GM19372 (cell line): ENCODE data around the gene C1QA.

Experiments
- ATAC-seq: cut with Tn5 transposase; IDR thresholded peaks from one replicate; pipeline ENCODE4 v1.9.1; 2021; ENCODE audit warnings: mild to moderate bottlenecking, low read depth, moderate library complexity; ENCODE audit not compliant: unreplicated experiment

The C1QA gene

GRCh38 chr1:22638476-22639234 is 2.2 kb downstream of the C1QA start:
- ATAC-seq: no peak

GRCh38 chr1:22639286-22639685 is 2.9 kb downstream of the C1QA start:
- no peak for ATAC-seq

DNA sequence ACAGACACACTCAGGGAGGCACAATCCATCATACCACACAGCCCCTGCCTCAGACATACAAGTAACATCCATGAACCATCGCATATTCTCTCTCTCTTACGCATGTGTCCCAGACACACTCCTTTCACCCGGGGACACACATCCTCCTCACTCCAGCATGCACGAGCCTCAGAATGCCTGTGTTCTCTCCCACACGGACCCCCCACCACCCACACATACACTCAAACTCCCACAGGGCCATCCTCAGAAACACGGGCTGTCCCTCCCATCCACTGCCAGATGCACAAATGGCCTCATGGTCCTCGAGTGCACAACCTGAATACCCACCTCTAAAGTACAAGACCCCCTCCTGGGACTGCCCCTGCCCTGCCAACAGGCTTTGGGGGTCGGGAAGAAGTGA is 4.8 kb downstream of the C1QA start:
- ATAC-seq: no peak

DNA sequence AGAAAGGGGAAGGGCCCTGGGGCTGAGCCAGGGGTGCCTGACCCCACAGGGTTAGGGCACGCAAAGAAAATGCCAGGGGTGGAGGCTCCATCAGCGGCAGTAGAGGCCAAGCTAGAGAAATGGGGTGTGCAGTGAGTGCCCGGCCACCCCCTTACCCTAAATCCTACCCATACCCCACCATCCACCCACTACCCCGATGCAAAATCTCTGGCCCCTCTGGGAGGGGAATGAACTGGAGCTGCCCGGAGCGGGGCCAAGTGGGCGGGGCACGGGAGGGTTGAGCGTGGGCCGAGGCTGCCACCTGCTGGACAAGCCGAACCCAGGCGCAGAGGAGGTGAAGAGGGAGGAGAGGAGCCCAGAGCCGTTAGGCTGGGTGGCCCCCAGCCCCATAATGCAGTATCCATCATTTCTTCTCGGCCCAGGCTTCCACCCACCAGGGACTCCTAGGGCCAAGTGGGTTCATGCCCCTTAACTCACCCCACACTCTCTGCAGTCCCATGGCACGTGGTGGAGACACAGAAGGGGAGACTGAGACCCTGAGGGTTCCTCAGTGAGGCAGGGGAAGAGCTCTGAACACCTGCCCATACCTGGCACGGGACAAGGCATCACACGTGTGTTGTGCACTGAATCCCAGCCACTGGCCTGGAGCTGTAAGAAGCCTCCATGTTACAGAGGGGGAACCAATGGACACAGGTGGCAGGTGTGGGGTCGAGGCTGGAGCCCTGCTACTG is 5.6 kb downstream of the C1QA start:
- ATAC-seq: no peak

- ATAC-seq: no peak
Observed at GRCh38 chr1:22643381-22643780, 7.0 kb downstream of the C1QA start, which contains the start of gene C1QC. Gene C1QC, plus strand, starts transcription at chr1:22643633. Its CDS starts 391 bp downstream, at chr1:22644024.

GRCh38 chr1:22643928-22644327 is 7.5 kb downstream of the C1QA start:
- ATAC-seq: no peak

GRCh38 chr1:22645931-22646330 is 9.5 kb downstream of the C1QA start:
- no peak for ATAC-seq

DNA sequence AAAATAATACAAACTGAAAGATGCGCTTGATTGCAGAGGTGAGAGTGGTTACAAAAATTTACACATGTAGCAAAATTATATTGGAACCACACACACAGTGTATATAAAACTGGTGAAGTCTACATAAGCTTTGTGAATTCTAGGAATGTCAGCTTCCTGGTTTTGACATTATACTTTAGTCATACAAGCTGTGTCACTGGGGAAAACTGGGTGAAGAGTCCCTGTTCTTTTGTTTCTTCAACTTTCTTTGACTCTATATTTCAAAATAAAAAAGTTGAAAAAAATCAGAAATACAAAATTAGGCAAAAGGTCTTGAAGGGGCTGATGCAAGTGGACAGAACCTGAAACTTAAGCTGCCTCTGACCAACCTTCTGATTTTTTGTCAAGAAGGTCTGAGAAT is 10.0 kb downstream of the C1QA start:
- no peak for ATAC-seq

GRCh38 chr1:22650089-22650693 is 13.8 kb downstream of the C1QA start:
- ATAC-seq: no peak

DNA sequence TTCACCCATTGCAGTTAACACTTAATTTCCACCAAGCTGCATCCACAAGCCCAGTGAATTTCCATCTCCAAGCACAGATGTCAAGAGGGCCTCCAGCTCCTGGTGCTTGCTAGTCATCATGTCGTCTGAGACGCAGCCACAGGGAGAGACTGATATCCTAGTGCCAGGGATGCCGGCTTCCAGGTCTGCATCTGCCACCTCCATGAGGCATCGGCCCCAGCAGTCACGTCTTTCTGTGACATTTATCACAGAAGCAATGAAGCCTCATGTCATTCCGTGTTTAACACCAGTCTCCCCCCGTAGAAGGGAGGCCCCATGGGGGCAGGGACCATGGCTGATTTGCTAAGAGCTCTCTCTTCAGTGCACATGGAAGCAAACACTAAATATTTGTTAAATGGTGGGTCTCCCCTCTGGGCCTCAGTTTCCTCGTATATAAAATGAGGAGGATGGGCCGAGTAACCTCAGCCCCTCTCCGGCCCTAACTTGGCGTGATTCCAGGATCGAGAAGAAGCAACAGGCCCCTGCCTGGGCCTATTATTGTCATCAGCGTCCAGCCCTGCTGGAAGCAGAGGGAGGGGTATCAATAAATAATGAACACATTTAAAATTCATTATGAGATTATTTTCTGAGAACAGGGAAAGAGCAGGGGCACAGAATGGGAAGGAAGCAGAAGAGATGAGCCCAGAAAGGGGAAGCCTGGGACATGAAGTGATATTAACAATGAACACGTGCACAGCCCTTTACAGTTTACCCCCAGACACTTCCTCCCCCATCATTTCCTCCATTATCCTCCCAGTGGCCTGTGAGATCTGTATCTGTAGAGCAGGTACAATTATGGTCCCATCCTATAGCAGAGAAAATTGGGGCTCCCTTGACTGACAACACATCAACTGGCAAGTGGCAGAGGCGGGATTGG is 15.8 kb downstream of the C1QA start:
- no peak for ATAC-seq

DNA sequence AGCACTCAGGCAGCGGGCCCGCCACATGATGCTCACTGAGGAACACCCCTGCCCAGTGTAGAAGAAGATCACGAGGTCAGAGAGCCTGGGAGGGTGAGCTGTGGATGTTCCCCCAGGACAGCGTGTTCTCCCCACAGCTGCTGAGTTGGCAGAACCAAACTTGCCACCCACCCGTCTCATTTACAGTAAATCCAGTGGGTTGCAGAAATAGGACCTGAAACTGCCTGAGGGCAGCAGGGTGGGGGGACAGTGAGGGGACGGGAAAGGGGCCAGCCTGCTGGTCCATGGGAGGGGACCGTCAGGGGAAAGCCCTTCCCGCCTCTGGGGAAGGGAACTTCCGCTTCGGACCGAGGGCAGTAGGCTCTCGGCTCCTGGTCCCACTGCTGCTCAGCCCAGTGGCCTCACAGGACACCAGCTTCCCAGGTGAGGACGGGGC is 16.5 kb downstream of the C1QA start, which contains the start of gene C1QB:
Gene C1QB (plus strand): TSS at position 356 of the 436 bp plus-strand sequence. CDS start 6,227 bp downstream, outside the sequence.
- no peak for ATAC-seq

GRCh38 chr1:22654692-22655091 is 18.3 kb downstream of the C1QA start:
- ATAC-seq: no peak

GRCh38 chr1:22658385-22659163 is 22.1 kb downstream of the C1QA start:
- no peak for ATAC-seq

DNA sequence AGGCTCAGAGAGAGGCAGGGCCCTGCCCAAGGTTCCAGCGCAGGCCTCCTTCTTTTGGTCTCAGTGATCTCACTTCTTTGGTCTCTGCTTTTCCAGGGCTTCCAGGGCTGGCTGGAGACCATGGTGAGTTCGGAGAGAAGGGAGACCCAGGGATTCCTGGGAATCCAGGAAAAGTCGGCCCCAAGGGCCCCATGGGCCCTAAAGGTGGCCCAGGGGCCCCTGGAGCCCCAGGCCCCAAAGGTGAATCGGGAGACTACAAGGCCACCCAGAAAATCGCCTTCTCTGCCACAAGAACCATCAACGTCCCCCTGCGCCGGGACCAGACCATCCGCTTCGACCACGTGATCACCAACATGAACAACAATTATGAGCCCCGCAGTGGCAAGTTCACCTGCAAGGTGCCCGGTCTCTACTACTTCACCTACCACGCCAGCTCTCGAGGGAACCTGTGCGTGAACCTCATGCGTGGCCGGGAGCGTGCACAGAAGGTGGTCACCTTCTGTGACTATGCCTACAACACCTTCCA is 24.4 kb downstream of the C1QA start:
- no peak for ATAC-seq

- ATAC-seq: no peak
Observed at GRCh38 chr1:22661880-22662279, 25.5 kb downstream of the C1QA start.

DNA sequence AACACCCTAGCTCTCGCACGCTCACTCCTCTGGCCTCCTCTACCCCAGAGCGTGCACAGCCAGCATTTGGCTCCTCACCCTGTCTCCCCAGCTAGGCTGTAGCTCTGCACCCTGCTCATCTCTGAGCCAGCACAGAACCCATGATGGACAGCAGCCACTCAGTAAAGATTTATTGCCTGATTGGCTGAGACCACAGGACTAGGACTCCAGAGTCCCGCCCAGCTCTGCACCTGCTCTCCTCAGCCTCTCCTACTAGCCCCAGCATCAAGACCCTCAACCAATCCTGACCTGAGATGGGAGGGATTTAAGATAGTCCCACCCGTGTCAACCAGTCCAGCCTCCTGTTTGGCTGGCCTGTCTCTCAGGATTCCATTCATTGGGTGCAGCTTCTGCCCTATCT is 25.9 kb downstream of the C1QA start:
- no peak for ATAC-seq

- ATAC-seq: no peak
Observed at GRCh38 chr1:22662986-22663408, 26.6 kb downstream of the C1QA start.

DNA sequence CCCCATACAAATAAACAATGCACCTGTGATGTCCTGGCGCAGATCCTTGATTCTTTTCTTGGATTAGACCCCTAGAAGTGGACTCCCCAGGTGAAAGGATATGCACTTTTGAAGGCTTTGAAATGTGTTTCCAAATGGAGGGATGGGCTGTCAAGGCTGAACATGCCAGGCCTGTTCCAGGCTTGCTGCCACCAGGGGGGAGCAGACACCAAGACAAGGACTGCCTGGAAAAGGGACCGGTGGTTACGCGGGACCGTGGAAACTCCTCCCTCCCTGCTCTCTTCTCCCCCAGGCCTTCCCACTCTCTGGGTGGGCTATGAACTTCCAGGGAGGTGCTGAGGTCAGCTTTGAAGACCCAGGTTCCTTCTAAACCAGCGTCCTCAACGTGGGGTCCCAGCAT is 29.3 kb downstream of the C1QA start:
- no peak for ATAC-seq

GRCh38 chr1:22666412-22666811 is 30.0 kb downstream of the C1QA start:
- ATAC-seq: no peak
